ENCODE data around the gene KRT17. TPM values are rescaled to one million over a fixed set of nuclear protein-coding genes. Genes with fewer than 3 reads are reported as not detected.

The KRT17 gene
- total RNA-seq, 1 experiment from 2014 or later: 1.5 TPM

- Mint-ChIP-seq H3K4me1 (peaks cover 6 to 7% of the 10 kb centered on the region in 2 experiments), H3K4me3 (no peak overlapping the region), H3K27me3 (ENCODE audit: low read depth) (peaks cover 3% of the 10 kb centered on the region), H3K36me3 (ENCODE audit: insufficient read depth in 1 of 3, low read depth in 3 of 3) (no peaks in the 10 kb centered on the region; a peak in 1 of 7 replicates), H3K27ac (no peak overlapping the region), H3K9me3 (no peaks in the 10 kb centered on the region)
- Histone ChIP-seq H2AFZ (ENCODE audit: low read length) (no peak overlapping the region), H2BK20ac (ENCODE audit: low read depth, low read length, poor library complexity, severe bottlenecking) (no peak overlapping the region), H3K27me3 (ENCODE audit: insufficient read depth, low read length) (no peaks in the 10 kb centered on the region), H3K23me2 (ENCODE audit: insufficient read length, low read depth, low read length, poor library complexity, severe bottlenecking) (peaks cover 2% of the 10 kb centered on the region), H2BK15ac (ENCODE audit: low read depth, low read length) (no peak overlapping the region), H3K9ac (ENCODE audit: extremely low read depth, insufficient read length, low read length) (no peak overlapping the region), H4K20me1 (ENCODE audit: control insufficient read depth, insufficient read depth, insufficient read length) (no peaks in the 10 kb centered on the region), H3K18ac (ENCODE audit: insufficient read length, low read depth, low read length) (no peak overlapping the region), H3K4ac (ENCODE audit: low read depth, low read length) (no peak overlapping the region), H3K4me2 (ENCODE audit: insufficient read depth, insufficient read length, low read length) (no peak overlapping the region), H3K23ac (ENCODE audit: insufficient read length, low read depth, low read length) (no peak overlapping the region), H3K4me1 (ENCODE audit: insufficient read depth, low read length) (no peaks in the 10 kb centered on the region), H2AK5ac (ENCODE audit: insufficient read length, low read length) (no peak overlapping the region), H4K8ac (replicated peaks; ENCODE audit: insufficient read length, low read depth, low read length) (no peak overlapping the region), H3T11ph (ENCODE audit: low read length) (no peak overlapping the region), H3K27ac (ENCODE audit: insufficient read length, low read depth, low read length) (no peak overlapping the region), H3K14ac (ENCODE audit: insufficient read depth, low read length) (no peak overlapping the region), H3K56ac (ENCODE audit: insufficient read length, low read depth, low read length) (no peak overlapping the region), H4K5ac (ENCODE audit: insufficient read length, low read depth, low read length) (no peak overlapping the region), H2BK12ac (ENCODE audit: insufficient read length, low read depth, low read length) (no peak overlapping the region), H4K91ac (ENCODE audit: insufficient read length, low read depth, low read length) (no peak overlapping the region), H3K79me1 (ENCODE audit: insufficient read depth, low read depth, low read length, poor library complexity, severe bottlenecking) (no peaks in the 10 kb centered on the region), H2BK5ac (ENCODE audit: insufficient read length, low read length) (no peak overlapping the region), H3K9me3 (ENCODE audit: control insufficient read depth, low read depth, low read length) (no peaks in the 10 kb centered on the region), H2BK120ac (ENCODE audit: low read depth, low read length, poor library complexity, severe bottlenecking) (no peak overlapping the region), H3K79me2 (ENCODE audit: insufficient read depth, low read length) (no peaks in the 10 kb centered on the region)
- no CpG with 5 or more reads among the region's 5 CpGs for WGBS (ENCODE audit: extremely low coverage, insufficient read length, low lambda C conversion rate)
- DNase-seq: no peak
- TF ChIP-seq CTCF (conservative IDR thresholded peaks at IDR 0.05): no peak
These were observed 29.0 kb upstream of the KRT17 start for GRCh38 chr17:41653421-41653820.
